Neural cell (in vitro differentiated cells): ENCODE data around the gene AMIGO3. TPM values are rescaled to one million over a fixed set of nuclear protein-coding genes. Genes with fewer than 3 reads are reported as not detected.

Experiments used
- H2AFZ ChIP-seq: fragments of 200-600, 300-800 bp; sonication (generic), shearing (Covaris generic); 2 replicates; pipeline ENCODE4 v1.6.0; 2014; ENCODE audit warnings: low read depth, mild to moderate bottlenecking, antibody characterized with exemption, low read length, moderate library complexity
- H3F3A ChIP-seq: fragments of 200-600 bp; shearing (Covaris generic); 2 replicates; pipeline ENCODE4 v1.6.1; 2016; ENCODE audit warnings: mild to moderate bottlenecking, moderate library complexity, mixed read lengths, antibody characterized with exemption, low read length; ENCODE audit not compliant: insufficient read depth, poor library complexity, severe bottlenecking
- H3K27ac ChIP-seq: fragments of 200-600, 300-800 bp; sonication (generic), shearing (Covaris generic); 2 replicates; pipeline ENCODE4 v1.5.1; 2014; ENCODE audit warnings: mild to moderate bottlenecking, low read length, moderate library complexity
- H3K27me3 ChIP-seq: fragments of 300-800, 200-600 bp; sonication (generic), shearing (Covaris generic); 2 replicates; pipeline ENCODE4 v1.6.0; 2014; ENCODE audit warnings: mild to moderate bottlenecking, low read depth, low read length, moderate library complexity; ENCODE audit not compliant: insufficient read depth
- H3K36me3 ChIP-seq: fragments of 300-800, 200-600 bp; sonication (generic), shearing (Covaris generic); 2 replicates; pipeline ENCODE4 v1.5.1; 2014; ENCODE audit warnings: mild to moderate bottlenecking, antibody characterized with exemption, low read length, moderate library complexity; ENCODE audit not compliant: insufficient read depth
- H3K4me2 ChIP-seq: fragments of 300-800, 200-600 bp; sonication (generic), shearing (Covaris generic); 2 replicates; pipeline ENCODE4 v1.6.0; 2014; ENCODE audit warnings: mild to moderate bottlenecking, low read length
- H3K4me3 ChIP-seq: fragments of 300-800, 200-600 bp; sonication (generic), shearing (Covaris generic); 2 replicates; pipeline ENCODE4 v1.5.1; 2014; ENCODE audit warnings: mild to moderate bottlenecking, low read length, moderate library complexity
- H3K79me2 ChIP-seq: fragments of 200-600 bp; shearing (Covaris generic); replicated peaks from 2 replicates; pipeline ENCODE4 v1.6.0; 2014; ENCODE audit warnings: mild to moderate bottlenecking, low read length, moderate library complexity; ENCODE audit not compliant: insufficient read depth
- H3K9ac ChIP-seq: fragments of 300-800, 200-600 bp; sonication (generic), shearing (Covaris generic); 2 replicates; pipeline ENCODE4 v1.6.1; 2016; ENCODE audit warnings: mild to moderate bottlenecking, low read length, mixed read lengths
- H3K9me2 ChIP-seq: fragments of 200-600 bp; shearing (Covaris generic); 2 replicates; pipeline ENCODE4 v1.6.1; 2016; ENCODE audit warnings: mild to moderate bottlenecking, low read length, mixed read lengths; ENCODE audit not compliant: insufficient read depth
- H3K9me3 ChIP-seq: fragments of 200-600, 300-800 bp; sonication (generic), shearing (Covaris generic); 2 replicates; pipeline ENCODE4 v1.6.1; 2016; ENCODE audit warnings: mild to moderate bottlenecking, mixed run types, low read length, moderate library complexity, mixed read lengths
- H4K20me1 ChIP-seq: fragments of 200-600 bp; shearing (Covaris generic); 2 replicates; pipeline ENCODE4 v1.6.1; 2016; ENCODE audit warnings: mild to moderate bottlenecking, mixed run types; ENCODE audit not compliant: insufficient read depth
- CTCF ChIP-seq: fragments of 450-650 bp; IDR thresholded peaks from 2 replicates; pipeline ENCODE4 v1.5.1; 2014; ENCODE audit warnings: antibody characterized with exemption, mild to moderate bottlenecking, moderate library complexity; ENCODE audit not compliant: poor library complexity, severe bottlenecking
- EP300 ChIP-seq: fragments of 450-650 bp; conservative IDR thresholded peaks from 2 replicates; pipeline ENCODE4 v1.6.1; 2014; ENCODE audit warnings: antibody characterized with exemption, mild to moderate bottlenecking, moderate library complexity; ENCODE audit not compliant: poor library complexity, severe bottlenecking
- EZH2 ChIP-seq: fragments of 200-600, 300-800 bp; shearing (Covaris generic), sonication (generic); IDR thresholded peaks from 2 replicates; pipeline ENCODE4 v1.6.1; 2014; ENCODE audit warnings: antibody characterized with exemption, low read length, borderline replicate concordance, mild to moderate bottlenecking; ENCODE audit not compliant: insufficient read depth, poor library complexity, severe bottlenecking
- MXI1 ChIP-seq: fragments of 450-650 bp; conservative IDR thresholded peaks from 2 replicates; pipeline ENCODE4 v1.6.1; 2014; ENCODE audit warnings: antibody characterized with exemption, mild to moderate bottlenecking; ENCODE audit not compliant: poor library complexity, severe bottlenecking
- POLR2AphosphoS5 ChIP-seq: IDR thresholded peaks from 2 replicates; pipeline ENCODE4 v1.6.1; 2012
- RAD21 ChIP-seq: fragments of 450-650 bp; conservative IDR thresholded peaks from 2 replicates; pipeline ENCODE4 v1.6.1; 2014; ENCODE audit warnings: antibody characterized with exemption, mild to moderate bottlenecking, moderate library complexity
- SMC3 ChIP-seq: fragments of 450-650 bp; conservative IDR thresholded peaks from 2 replicates; pipeline ENCODE4 v1.6.1; 2014; ENCODE audit warnings: antibody characterized with exemption, mild to moderate bottlenecking, moderate library complexity; ENCODE audit not compliant: poor library complexity
- TAF1 ChIP-seq: IDR thresholded peaks from 2 replicates; pipeline ENCODE4 v1.6.1; 2012; ENCODE audit warnings: low read depth
- polyA plus RNA-seq: library from polyadenylated mRNA; depleted of rRNA; stranded (reverse); fragments of >200 nt; gene quantifications from 2 replicates; pipeline ENCODE4 v1.2.3, GENCODE V29; 2014
- TF ChIP-seq, protein P1 (sequence below): IDR thresholded peaks from 2 replicates; pipeline ENCODE4 v1.6.1; 2012; ENCODE audit warnings: borderline replicate concordance

Gene AMIGO3
- polyA plus RNA-seq, 1 donor from 2014 or later = 4.0 TPM

- H3K9ac ChIP-seq = no peak overlapping the region
- H3K27ac ChIP-seq = no peak overlapping the region
- TF ChIP-seq TAF1 = no peak
- TF ChIP-seq, protein P1, sequence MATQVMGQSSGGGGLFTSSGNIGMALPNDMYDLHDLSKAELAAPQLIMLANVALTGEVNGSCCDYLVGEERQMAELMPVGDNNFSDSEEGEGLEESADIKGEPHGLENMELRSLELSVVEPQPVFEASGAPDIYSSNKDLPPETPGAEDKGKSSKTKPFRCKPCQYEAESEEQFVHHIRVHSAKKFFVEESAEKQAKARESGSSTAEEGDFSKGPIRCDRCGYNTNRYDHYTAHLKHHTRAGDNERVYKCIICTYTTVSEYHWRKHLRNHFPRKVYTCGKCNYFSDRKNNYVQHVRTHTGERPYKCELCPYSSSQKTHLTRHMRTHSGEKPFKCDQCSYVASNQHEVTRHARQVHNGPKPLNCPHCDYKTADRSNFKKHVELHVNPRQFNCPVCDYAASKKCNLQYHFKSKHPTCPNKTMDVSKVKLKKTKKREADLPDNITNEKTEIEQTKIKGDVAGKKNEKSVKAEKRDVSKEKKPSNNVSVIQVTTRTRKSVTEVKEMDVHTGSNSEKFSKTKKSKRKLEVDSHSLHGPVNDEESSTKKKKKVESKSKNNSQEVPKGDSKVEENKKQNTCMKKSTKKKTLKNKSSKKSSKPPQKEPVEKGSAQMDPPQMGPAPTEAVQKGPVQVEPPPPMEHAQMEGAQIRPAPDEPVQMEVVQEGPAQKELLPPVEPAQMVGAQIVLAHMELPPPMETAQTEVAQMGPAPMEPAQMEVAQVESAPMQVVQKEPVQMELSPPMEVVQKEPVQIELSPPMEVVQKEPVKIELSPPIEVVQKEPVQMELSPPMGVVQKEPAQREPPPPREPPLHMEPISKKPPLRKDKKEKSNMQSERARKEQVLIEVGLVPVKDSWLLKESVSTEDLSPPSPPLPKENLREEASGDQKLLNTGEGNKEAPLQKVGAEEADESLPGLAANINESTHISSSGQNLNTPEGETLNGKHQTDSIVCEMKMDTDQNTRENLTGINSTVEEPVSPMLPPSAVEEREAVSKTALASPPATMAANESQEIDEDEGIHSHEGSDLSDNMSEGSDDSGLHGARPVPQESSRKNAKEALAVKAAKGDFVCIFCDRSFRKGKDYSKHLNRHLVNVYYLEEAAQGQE = no peak
- no peak for TF ChIP-seq POLR2AphosphoS5
- no peak for TF ChIP-seq EZH2
- TF ChIP-seq RAD21 = no peak
- no peak for TF ChIP-seq MXI1
- TF ChIP-seq EP300 = no peak
- TF ChIP-seq CTCF = no peak
- no peak for TF ChIP-seq SMC3
- no peaks in the 10 kb centered on the region for H3K9me3 ChIP-seq
- H3K4me2 ChIP-seq = no peak overlapping the region
- H3K4me3 ChIP-seq = peak overlapping the region; percentile 72
- H3K36me3 ChIP-seq = peaks cover 3% of the 10 kb centered on the region
- no peaks in the 10 kb centered on the region for H4K20me1 ChIP-seq
- H3K27me3 ChIP-seq = no peaks in the 10 kb centered on the region
- H3K79me2 ChIP-seq = no peaks in the 10 kb centered on the region
- no peak overlapping the region for H2AFZ ChIP-seq
- H3K9me2 ChIP-seq = no peaks in the 10 kb centered on the region
- H3F3A ChIP-seq = no peaks in the 10 kb centered on the region
Measured at GRCh38 chr3:49717959-49718857, 1.3 kb downstream of the AMIGO3 start.

DNA sequence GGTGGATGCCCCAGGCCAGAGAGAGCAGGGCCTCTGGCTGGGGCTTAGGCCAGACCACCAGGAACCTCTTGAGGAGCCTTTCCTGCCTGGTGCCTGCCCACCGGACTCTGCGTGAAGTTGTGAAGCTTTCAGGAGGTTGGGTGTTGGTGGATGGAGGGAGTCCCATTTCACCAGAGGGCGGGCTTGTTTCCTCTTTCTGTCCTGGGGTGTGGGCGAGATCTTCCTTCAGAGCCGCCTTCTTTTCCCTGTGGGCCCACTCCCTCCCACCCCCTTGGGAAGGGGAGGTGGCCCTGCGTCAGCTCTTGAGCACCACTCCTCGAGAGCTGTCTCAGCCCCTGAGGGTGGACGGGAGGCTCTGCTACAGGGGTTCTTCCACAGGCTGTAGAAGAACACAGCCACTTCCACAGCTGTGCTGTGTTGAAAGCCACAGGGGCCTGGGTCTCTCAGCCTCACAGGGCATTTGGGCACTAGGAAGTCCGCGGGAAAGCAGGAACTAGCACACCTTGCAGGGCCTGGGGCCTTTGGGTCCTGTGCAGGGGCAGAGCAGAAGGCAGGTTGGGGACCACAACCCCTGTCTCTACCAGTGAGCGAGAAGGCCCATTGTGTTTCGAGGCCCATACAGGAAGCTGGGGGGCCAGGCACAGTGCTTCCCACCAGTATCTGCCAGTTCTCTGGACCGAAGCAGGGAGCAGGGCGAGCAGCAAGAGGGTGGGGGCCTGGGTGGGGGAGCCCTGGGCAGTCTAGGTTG, 2.1 kb downstream of the AMIGO3 start:
- H3K4me3 ChIP-seq = no peak overlapping the region
- no peak overlapping the region for H3K4me2 ChIP-seq

More for the DNA sequence above, 2.1 kb downstream of the AMIGO3 start:
- no peaks in the 10 kb centered on the region for H3K9me3 ChIP-seq
- no peaks in the 10 kb centered on the region for H3K9me2 ChIP-seq
- no peaks in the 10 kb centered on the region for H3K79me2 ChIP-seq
- H3K27me3 ChIP-seq = no peaks in the 10 kb centered on the region
- H3K9ac ChIP-seq = no peak overlapping the region
- no peak overlapping the region for H2AFZ ChIP-seq
- peaks cover 3% of the 10 kb centered on the region for H3K36me3 ChIP-seq
- H4K20me1 ChIP-seq = no peaks in the 10 kb centered on the region
- H3F3A ChIP-seq = no peaks in the 10 kb centered on the region
- no peak for TF ChIP-seq RAD21
- no peak for TF ChIP-seq SMC3
- TF ChIP-seq, protein P1 = no peak
- no peak for TF ChIP-seq TAF1
- no peak for TF ChIP-seq CTCF
- TF ChIP-seq MXI1 = no peak
- TF ChIP-seq POLR2AphosphoS5 = no peak
- no peak for TF ChIP-seq EZH2
- H3K27ac ChIP-seq = no peak overlapping the region
